A549 (cell line): ENCODE data around the gene CELSR1. TPM values are rescaled to one million over a fixed set of nuclear protein-coding genes. Genes with fewer than 3 reads are reported as not detected.

Experiments used
- ATAC-seq, 2 experiments: fragments of 200-7000 bp in 1 of 2; fragments of >200 bp in 1 of 2; cut with Nextera tagmentation in 1 of 2; cut with Tn5 transposase in 1 of 2; 3 replicates each; pipeline versions ENCODE4 v1.8.0 to v1.9.1; 2018 to 2020; ENCODE audit warnings: mild to moderate bottlenecking in 1 of 2, moderate library complexity in 1 of 2
- CTCF ChIA-PET: fragments of 300-600 bp; sonication (Branson Sonifier 250); formaldehyde crosslinking; extraction: SDS; loops from one replicate; lab custom pipeline; 2021; ENCODE audit warnings: antibody characterized with exemption, inconsistent platforms; lab: Yijun Ruan, JAX
- POLR2A ChIA-PET: fragments of 350-600 bp; formaldehyde crosslinking; extraction: SDS; loops from one replicate; lab custom pipeline; 2021; ENCODE audit warnings: antibody characterized with exemption, inconsistent platforms; lab: Yijun Ruan, JAX
- DNase-seq, 2 experiments: peaks; one replicate each; pipeline versions ENCODE4 v3.0.0 to v3.0.0-alpha.2; 2011 to 2016; ENCODE audit warnings: low read depth in 1 of 2, low spot score in 1 of 2
- FAIRE-seq: peaks from 2 replicates; lab custom pipeline; 2011; peaks lifted over from hg19 to GRCh38; lab: Jason Lieb, UNC
- H3K27ac ChIP-seq, 2 experiments: fragments of >200 bp; sonication (Bioruptor Twin); formaldehyde crosslinking; 3 replicates each; pipeline ENCODE4 v1.5.1; 2016 to 2017
- H3K4me1 ChIP-seq: fragments of >200 bp; sonication (Bioruptor Twin); formaldehyde crosslinking; 3 replicates; pipeline ENCODE4 v1.6.1; 2016
- H3K4me2 ChIP-seq: fragments of >200 bp; sonication (Bioruptor Twin); formaldehyde crosslinking; 3 replicates; pipeline ENCODE4 v1.6.1; 2016
- H3K4me3 ChIP-seq: fragments of >200 bp; sonication (Bioruptor Twin); formaldehyde crosslinking; 3 replicates; pipeline ENCODE4 v1.5.1; 2016
- H3K9me3 ChIP-seq: fragments of >200 bp; sonication (Bioruptor Twin); formaldehyde crosslinking; 3 replicates; pipeline ENCODE4 v1.6.1; 2016
- BHLHE40 ChIP-seq: IDR thresholded peaks from 2 replicates; pipeline ENCODE4 v1.6.1; 2012; ENCODE audit warnings: low read depth, low read length, inconsistent platforms
- CBX2 ChIP-seq: fragments of 200-600 bp; sonication (generic); IDR thresholded peaks from 2 replicates; pipeline ENCODE4 v1.6.1; 2016; ENCODE audit warnings: low read depth, mild to moderate bottlenecking, borderline replicate concordance
- CEBPB ChIP-seq, 2 experiments: fragments of >200 bp in 1 of 2; sonication (Bioruptor Twin) in 1 of 2; formaldehyde crosslinking in 1 of 2; IDR thresholded peaks; 2 replicates each; pipeline ENCODE4 v1.6.1; 2012 to 2016
- CHD2 ChIP-seq: fragments of 150-350 bp; IDR thresholded peaks from 2 replicates; pipeline ENCODE4 v1.6.1; 2014; ENCODE audit warnings: low read length; ENCODE audit not compliant: partially characterized antibody
- EHF ChIP-seq: fragments of 250-450 bp; sonication (Bioruptor Pico); IDR thresholded peaks from 2 replicates; pipeline ENCODE4 v1.5.0; 2020; ENCODE audit warnings: mild to moderate bottlenecking
- EHMT2 ChIP-seq: fragments of 200-600 bp; sonication (generic); IDR thresholded peaks from 2 replicates; pipeline ENCODE4 v1.6.1; 2016; ENCODE audit warnings: antibody characterized with exemption, low read depth, mild to moderate bottlenecking, moderate library complexity
- ESRRA ChIP-seq: fragments of 150-350 bp; IDR thresholded peaks from 2 replicates; pipeline ENCODE4 v1.6.1; 2014; ENCODE audit warnings: mild to moderate bottlenecking, low read length, borderline replicate concordance
- FOSB ChIP-seq: fragments of 250-450 bp; sonication (Bioruptor Pico); IDR thresholded peaks from 2 replicates; pipeline ENCODE4 v1.5.0; 2020; ENCODE audit warnings: mild to moderate bottlenecking, moderate library complexity
- FOSL2 ChIP-seq, 2 experiments: fragments of 450-650 bp in 1 of 2; fragments of >200 bp in 1 of 2; sonication (Bioruptor Twin) in 1 of 2; formaldehyde crosslinking; IDR thresholded peaks; 2 replicates each; pipeline versions ENCODE4 v1.5.0 to v1.6.1; 2016 to 2020; ENCODE audit warnings: mild to moderate bottlenecking in 1 of 2, moderate library complexity in 1 of 2
- FOXS1 ChIP-seq: fragments of 250-450 bp; sonication (Bioruptor Pico); IDR thresholded peaks from 2 replicates; pipeline ENCODE4 v1.5.0; 2020; ENCODE audit warnings: mild to moderate bottlenecking, moderate library complexity
- GATA3 ChIP-seq: IDR thresholded peaks from 2 replicates; pipeline ENCODE4 v1.6.1; 2012; ENCODE audit warnings: borderline replicate concordance
- HDAC2 ChIP-seq: fragments of 200-600 bp; sonication (generic); IDR thresholded peaks from 2 replicates; pipeline ENCODE4 v1.6.1; 2016
- HOXB13 ChIP-seq: fragments of 250-450 bp; sonication (Bioruptor Pico); IDR thresholded peaks from 2 replicates; pipeline ENCODE4 v1.5.0; 2020; ENCODE audit warnings: low read depth, mild to moderate bottlenecking, moderate library complexity
- JUNB ChIP-seq: fragments of >200 bp; sonication (Bioruptor Twin); formaldehyde crosslinking; IDR thresholded peaks from 2 replicates; pipeline ENCODE4 v1.6.1; 2016
- MAZ ChIP-seq: fragments of 150-350 bp; IDR thresholded peaks from 2 replicates; pipeline ENCODE4 v1.6.1; 2014; ENCODE audit warnings: antibody characterized with exemption, low read depth, low read length, borderline replicate concordance
- NPAS2 ChIP-seq: fragments of 250-450 bp; sonication (Bioruptor Pico); IDR thresholded peaks from 2 replicates; pipeline ENCODE4 v1.8.0; 2022; ENCODE audit warnings: mild to moderate bottlenecking, moderate library complexity, borderline replicate concordance
- POLR2A ChIP-seq: IDR thresholded peaks from 2 replicates; pipeline ENCODE4 v1.6.1; 2012; ENCODE audit warnings: mild to moderate bottlenecking, low read length
- POLR2AphosphoS2 ChIP-seq: conservative IDR thresholded peaks from 2 replicates; pipeline ENCODE4 v1.6.1; 2012; ENCODE audit warnings: low read length, improper control_type of control experiment, inconsistent platforms
- RAD21 ChIP-seq, 2 experiments: fragments of >200 bp in 1 of 2; sonication (Bioruptor Twin) in 1 of 2; formaldehyde crosslinking in 1 of 2; IDR thresholded peaks in 1 of 2; conservative IDR thresholded peaks in 1 of 2; 2 replicates in 1 of 2; 3 replicates in 1 of 2; pipeline ENCODE4 v1.6.1; 2012 to 2018; ENCODE audit warnings: inconsistent platforms in 1 of 2
- RCOR1 ChIP-seq: fragments of 150-350 bp; IDR thresholded peaks from 2 replicates; pipeline ENCODE4 v1.6.1; 2014; ENCODE audit warnings: antibody characterized with exemption, low read length, low read depth
- RFX5 ChIP-seq: fragments of 450-650 bp; IDR thresholded peaks from 2 replicates; pipeline ENCODE4 v1.7.1; 2014; ENCODE audit warnings: antibody characterized with exemption, mild to moderate bottlenecking, moderate library complexity
- SMC3 ChIP-seq: fragments of >200 bp; sonication (Bioruptor Twin); formaldehyde crosslinking; IDR thresholded peaks from 3 replicates; pipeline ENCODE4 v1.6.1; 2018; ENCODE audit warnings: inconsistent platforms
- TFCP2L1 ChIP-seq: fragments of 250-450 bp; sonication (Bioruptor Pico); IDR thresholded peaks from 2 replicates; pipeline ENCODE4 v1.5.0; 2021; ENCODE audit warnings: mild to moderate bottlenecking
- ZC3H11A ChIP-seq: fragments of 450-650 bp; IDR thresholded peaks from 2 replicates; pipeline ENCODE4 v1.6.1; 2014; ENCODE audit warnings: antibody characterized with exemption, mild to moderate bottlenecking
- ZSCAN20 ChIP-seq: fragments of 250-450 bp; sonication (Bioruptor Pico); IDR thresholded peaks from 2 replicates; pipeline ENCODE4 v1.8.0; 2022; ENCODE audit warnings: mild to moderate bottlenecking, moderate library complexity
- WGBS: methylation state at CpG from one replicate; pipeline ENCODE4 v1.1.6; 2017; ENCODE audit errors: missing lambda C conversion rate; 5-methylcytosine and 5-hydroxymethylcytosine counted together
- polyA plus RNA-seq, 4 experiments: library from polyadenylated mRNA; depleted of rRNA in 3 of 4; stranded (reverse); fragments of >200 nt; fragmentation: RNase III in 1 of 4; extraction: RNeasy Plus Mini Kit Qiagen cat#74134 plus additional on column Dnase treatment in 1 of 4; gene quantifications; 2 replicates in 3 of 4; 3 replicates in 1 of 4; pipeline ENCODE4 v1.2.3, GENCODE V29; 2011 to 2017
- TF ChIP-seq, protein P1 (sequence below): IDR thresholded peaks from 2 replicates; pipeline ENCODE4 v1.6.1; 2012
- TF ChIP-seq, protein P2 (sequence below): fragments of 250-450 bp; sonication (Bioruptor Pico); IDR thresholded peaks from 2 replicates; pipeline ENCODE4 v1.5.0; 2021; ENCODE audit warnings: mild to moderate bottlenecking, moderate library complexity, borderline replicate concordance
- TF ChIP-seq, protein P3 (sequence below): fragments of 450-650 bp; IDR thresholded peaks from 2 replicates; pipeline ENCODE4 v1.6.1; 2014; ENCODE audit warnings: antibody characterized with exemption
- TF ChIP-seq, protein P4 (sequence below): fragments of >200 bp; sonication (Bioruptor Twin); formaldehyde crosslinking; IDR thresholded peaks from 2 replicates; pipeline ENCODE4 v1.6.1; 2016
- TF ChIP-seq, protein P5 (sequence below): fragments of >200 bp; sonication (Bioruptor Twin); formaldehyde crosslinking; IDR thresholded peaks from 3 replicates; pipeline ENCODE4 v1.6.1; 2016

The CELSR1 gene
- polyA plus RNA-seq, 2 of the 4 experiments (the other 2 are of a cell fraction) = 15.3 to 31.8 TPM

DNA sequence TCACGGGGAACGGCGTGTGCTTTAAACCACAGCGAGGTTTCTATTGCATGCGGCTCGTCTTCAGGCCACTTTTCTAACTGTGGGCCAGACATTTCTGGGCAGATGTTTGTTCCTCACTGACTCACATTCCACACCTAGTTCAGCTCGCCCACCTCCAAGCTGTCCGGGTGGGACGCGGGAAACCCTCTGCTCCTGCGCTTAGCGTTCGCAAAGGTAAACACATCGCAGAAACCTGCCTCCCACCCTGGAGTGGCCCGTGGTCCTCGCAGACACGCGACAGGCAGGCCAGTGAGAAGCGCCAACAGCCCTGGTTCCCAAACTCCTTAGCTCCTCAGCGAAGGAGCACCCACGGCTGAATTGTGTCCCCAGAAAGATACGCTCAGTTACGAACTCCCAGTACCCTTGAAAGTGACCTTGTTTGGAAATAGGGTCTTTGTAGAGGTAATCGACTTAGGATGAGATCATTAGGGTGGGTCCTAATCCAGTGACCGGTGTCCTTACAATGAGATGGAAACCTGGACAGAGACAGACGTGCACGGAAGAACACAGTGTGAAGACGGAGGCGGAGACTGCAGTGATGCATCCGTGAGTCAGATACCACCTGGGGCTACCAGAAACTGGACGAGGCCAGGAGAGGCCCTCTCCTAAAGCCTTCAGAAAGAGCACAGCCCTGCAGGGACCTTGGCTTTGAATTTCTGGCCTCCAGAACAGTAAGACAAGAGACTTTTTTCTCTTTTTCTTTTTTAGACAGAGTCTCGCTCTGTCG, 82.7 kb downstream of the CELSR1 start:
- peak; percentile 87 to 88 for ATAC-seq
- DNase-seq = peak; percentile 40 to 41
- Histone ChIP-seq H3K4me1 (peaks cover 30% of the 10 kb centered on the region), H3K27ac (peak overlapping the region; percentile 41 to 73; a peak in 4 of 6 replicates), H3K4me2 (peak overlapping the region; percentile 16; the same call in 2 of the 3 replicates), H3K9me3 (no peaks in the 10 kb centered on the region), H3K4me3 (no peak overlapping the region)
- 66% methylated on average over 33 of the region's 33 CpGs for WGBS
- FAIRE-seq = no peak
- TF ChIP-seq ZC3H11A (no peak), POLR2AphosphoS2 (no peak), ESRRA (no peak), RAD21 (conservative IDR thresholded peaks at IDR 0.05 in 1 of 2, IDR thresholded peaks at IDR 0.05 in 1 of 2) (no peak), HOXB13 (no peak), POLR2A (no peak), ZSCAN20 (CRISPR knock-in tag) (no peak), RFX5 (no peak), FOSL2 (IDR thresholded peaks at IDR 0.05) (no peak), FOSL2 (CRISPR knock-in tag; IDR thresholded peaks at IDR 0.05) (peak; percentile 46; the same call in 1 of the 2 replicates), RCOR1 (no peak), JUNB (no peak), HDAC2 (no peak)
- TF ChIP-seq, protein P1, sequence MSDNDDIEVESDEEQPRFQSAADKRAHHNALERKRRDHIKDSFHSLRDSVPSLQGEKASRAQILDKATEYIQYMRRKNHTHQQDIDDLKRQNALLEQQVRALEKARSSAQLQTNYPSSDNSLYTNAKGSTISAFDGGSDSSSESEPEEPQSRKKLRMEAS = 0 out of 2 replicates have a peak, but pooled peaks have one; percentile 14
- TF ChIP-seq, protein P2, sequence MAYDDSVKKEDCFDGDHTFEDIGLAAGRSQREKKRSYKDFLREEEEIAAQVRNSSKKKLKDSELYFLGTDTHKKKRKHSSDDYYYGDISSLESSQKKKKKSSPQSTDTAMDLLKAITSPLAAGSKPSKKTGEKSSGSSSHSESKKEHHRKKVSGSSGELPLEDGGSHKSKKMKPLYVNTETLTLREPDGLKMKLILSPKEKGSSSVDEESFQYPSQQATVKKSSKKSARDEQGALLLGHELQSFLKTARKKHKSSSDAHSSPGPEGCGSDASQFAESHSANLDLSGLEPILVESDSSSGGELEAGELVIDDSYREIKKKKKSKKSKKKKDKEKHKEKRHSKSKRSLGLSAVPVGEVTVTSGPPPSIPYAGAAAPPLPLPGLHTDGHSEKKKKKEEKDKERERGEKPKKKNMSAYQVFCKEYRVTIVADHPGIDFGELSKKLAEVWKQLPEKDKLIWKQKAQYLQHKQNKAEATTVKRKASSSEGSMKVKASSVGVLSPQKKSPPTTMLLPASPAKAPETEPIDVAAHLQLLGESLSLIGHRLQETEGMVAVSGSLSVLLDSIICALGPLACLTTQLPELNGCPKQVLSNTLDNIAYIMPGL = no peak
- TF ChIP-seq, protein P3, sequence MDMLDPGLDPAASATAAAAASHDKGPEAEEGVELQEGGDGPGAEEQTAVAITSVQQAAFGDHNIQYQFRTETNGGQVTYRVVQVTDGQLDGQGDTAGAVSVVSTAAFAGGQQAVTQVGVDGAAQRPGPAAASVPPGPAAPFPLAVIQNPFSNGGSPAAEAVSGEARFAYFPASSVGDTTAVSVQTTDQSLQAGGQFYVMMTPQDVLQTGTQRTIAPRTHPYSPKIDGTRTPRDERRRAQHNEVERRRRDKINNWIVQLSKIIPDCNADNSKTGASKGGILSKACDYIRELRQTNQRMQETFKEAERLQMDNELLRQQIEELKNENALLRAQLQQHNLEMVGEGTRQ = no peak
- ChIA-PET CTCF (interaction anchor here (0.8 kb wide), 2 partner anchors 79 to 87 kb away, joined by 3 read pairs; no protein-coding TSS in a partner anchor), POLR2A (no interaction called here)

DNA sequence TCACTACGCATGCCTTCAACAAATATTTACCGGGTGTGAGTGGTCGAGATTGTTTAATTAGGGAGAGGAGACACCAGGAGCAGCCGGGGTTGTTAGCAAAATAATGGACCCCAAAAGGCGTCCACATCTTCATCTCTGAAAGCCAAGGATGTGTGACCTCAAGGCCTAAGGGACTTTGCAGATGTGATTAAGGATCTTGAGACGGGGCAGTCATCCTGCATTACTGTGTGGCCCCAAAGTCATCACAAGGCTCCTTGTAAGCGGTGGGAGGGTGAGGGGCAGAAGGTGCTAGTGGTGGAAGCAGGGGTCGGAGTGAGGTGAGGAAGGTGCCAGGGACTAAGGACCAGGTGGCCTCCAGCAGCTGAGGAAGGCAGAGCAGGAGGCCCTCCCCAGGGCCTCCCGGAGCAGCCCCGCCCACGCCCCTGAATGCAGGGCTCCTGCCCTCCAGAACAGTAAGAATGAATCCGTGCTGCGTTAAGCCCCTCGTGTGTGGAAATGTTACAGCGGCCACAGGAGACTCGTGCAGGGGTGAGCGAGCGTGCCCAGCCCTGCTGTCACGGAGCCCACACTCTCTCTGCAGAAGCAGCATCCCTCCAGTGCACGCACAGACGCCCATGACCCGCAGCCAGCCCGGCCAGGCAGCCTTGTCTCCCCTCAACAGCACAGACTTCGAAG, 83.5 kb downstream of the CELSR1 start:
- no peak for ATAC-seq
- ChIA-PET POLR2A (no interaction called here), CTCF (interaction anchor here (0.8 kb wide), 2 partner anchors 79 to 87 kb away, joined by 3 read pairs; no protein-coding TSS in a partner anchor)
- 84% methylated on average over 16 of the region's 24 CpGs for WGBS
- H3K9me3 ChIP-seq = no peaks in the 10 kb centered on the region
- H3K27ac ChIP-seq = peak overlapping the region; percentile 41 to 73; a peak in 3 of 6 replicates
- no peak overlapping the region for H3K4me2 ChIP-seq
- peaks cover 30% of the 10 kb centered on the region for H3K4me1 ChIP-seq
- no peak for DNase-seq
- FAIRE-seq = no peak
- H3K4me3 ChIP-seq = no peak overlapping the region
- TF ChIP-seq, protein P4, sequence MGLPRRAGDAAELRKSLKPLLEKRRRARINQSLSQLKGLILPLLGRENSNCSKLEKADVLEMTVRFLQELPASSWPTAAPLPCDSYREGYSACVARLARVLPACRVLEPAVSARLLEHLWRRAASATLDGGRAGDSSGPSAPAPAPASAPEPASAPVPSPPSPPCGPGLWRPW = no peak
- no peak for TF ChIP-seq CHD2
- no peak for TF ChIP-seq SMC3
- no peak for TF ChIP-seq BHLHE40
- no peak for TF ChIP-seq NPAS2 (CRISPR knock-in tag)
- TF ChIP-seq FOXS1 (CRISPR knock-in tag) = no peak
- TF ChIP-seq CEBPB (IDR thresholded peaks at IDR 0.05) = no peak
- TF ChIP-seq FOSB (CRISPR knock-in tag) = no peak
- no peak for TF ChIP-seq HDAC2
- no peak for TF ChIP-seq TFCP2L1 (CRISPR knock-in tag)
- TF ChIP-seq, protein P3 = no peak
- TF ChIP-seq EHF = no peak
- TF ChIP-seq MAZ = no peak
- TF ChIP-seq, protein P5, sequence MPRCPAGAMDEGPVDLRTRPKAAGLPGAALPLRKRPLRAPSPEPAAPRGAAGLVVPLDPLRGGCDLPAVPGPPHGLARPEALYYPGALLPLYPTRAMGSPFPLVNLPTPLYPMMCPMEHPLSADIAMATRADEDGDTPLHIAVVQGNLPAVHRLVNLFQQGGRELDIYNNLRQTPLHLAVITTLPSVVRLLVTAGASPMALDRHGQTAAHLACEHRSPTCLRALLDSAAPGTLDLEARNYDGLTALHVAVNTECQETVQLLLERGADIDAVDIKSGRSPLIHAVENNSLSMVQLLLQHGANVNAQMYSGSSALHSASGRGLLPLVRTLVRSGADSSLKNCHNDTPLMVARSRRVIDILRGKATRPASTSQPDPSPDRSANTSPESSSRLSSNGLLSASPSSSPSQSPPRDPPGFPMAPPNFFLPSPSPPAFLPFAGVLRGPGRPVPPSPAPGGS = no peak
- TF ChIP-seq JUNB = no peak
- no peak for TF ChIP-seq CBX2
- TF ChIP-seq EHMT2 = no peak
- TF ChIP-seq GATA3 = no peak
- no peak for TF ChIP-seq POLR2AphosphoS2
